MM.1S (cell line): Measurements from ENCODE around the gene COL2A1.

Source experiments
- DNase-seq: peaks from one replicate; pipeline ENCODE4 v3.0.0-alpha.2; 2015
- H2AFZ ChIP-seq: fragments of 300-600 bp; sonication (generic); 2 replicates; pipeline ENCODE4 v1.6.0; 2016; ENCODE audit warnings: antibody characterized with exemption, low read length
- H3F3A ChIP-seq: fragments of 300-600 bp; sonication (generic); 2 replicates; pipeline ENCODE4 v1.6.1; 2016; ENCODE audit warnings: mild to moderate bottlenecking, antibody characterized with exemption, low read length, moderate library complexity, mixed read lengths; ENCODE audit not compliant: insufficient read depth
- H3K27ac ChIP-seq: fragments of 300-600 bp; sonication (generic); 2 replicates; pipeline ENCODE4 v1.5.1; 2016; ENCODE audit warnings: mild to moderate bottlenecking, low read length
- H3K27me3 ChIP-seq: fragments of 300-600 bp; sonication (generic); replicated peaks from 2 replicates; pipeline ENCODE4 v1.6.0; 2016; ENCODE audit warnings: low read length; ENCODE audit not compliant: insufficient read depth
- H3K36me3 ChIP-seq: fragments of 300-600 bp; sonication (generic); replicated peaks from 2 replicates; pipeline ENCODE4 v1.6.1; 2016; ENCODE audit warnings: mild to moderate bottlenecking, low read length, mixed read lengths; ENCODE audit not compliant: insufficient read depth
- H3K4me1 ChIP-seq: fragments of 300-600 bp; sonication (generic); 2 replicates; pipeline ENCODE4 v1.6.1; 2016; ENCODE audit warnings: low read length, mixed read lengths
- H3K4me2 ChIP-seq: fragments of 300-600 bp; sonication (generic); 2 replicates; pipeline ENCODE4 v1.6.0; 2016; ENCODE audit warnings: low read depth, low read length
- H3K4me3 ChIP-seq: fragments of 300-600 bp; sonication (generic); 2 replicates; pipeline ENCODE4 v1.5.1; 2016; ENCODE audit warnings: low read length, mixed read lengths
- H3K79me2 ChIP-seq: fragments of 300-600 bp; sonication (generic); 2 replicates; pipeline ENCODE4 v1.6.1; 2016; ENCODE audit warnings: mixed run types, low read length, mixed read lengths
- H3K9ac ChIP-seq: fragments of 300-600 bp; sonication (generic); 2 replicates; pipeline ENCODE4 v1.6.1; 2016; ENCODE audit warnings: low read length, mixed read lengths
- H3K9me2 ChIP-seq: fragments of 300-600 bp; sonication (generic); replicated peaks from 2 replicates; pipeline ENCODE4 v1.6.1; 2016; ENCODE audit warnings: mild to moderate bottlenecking, low read length, mixed read lengths; ENCODE audit not compliant: insufficient read depth
- H3K9me3 ChIP-seq: fragments of 300-600 bp; sonication (generic); replicated peaks from 2 replicates; pipeline ENCODE4 v1.6.1; 2016; ENCODE audit warnings: mild to moderate bottlenecking, low read length, mixed read lengths; ENCODE audit not compliant: insufficient read depth
- H4K20me1 ChIP-seq: fragments of 300-600 bp; sonication (generic); 2 replicates; pipeline ENCODE4 v1.6.1; 2016; ENCODE audit warnings: mild to moderate bottlenecking, low read length, moderate library complexity, mixed read lengths; ENCODE audit not compliant: insufficient read depth
- EZH2 ChIP-seq: fragments of 300-600 bp; sonication (generic); optimal IDR thresholded peaks from 2 replicates; pipeline ENCODE3; 2017; ENCODE audit warnings: low read depth, mild to moderate bottlenecking, antibody characterized with exemption, low read length, mixed read lengths
- EZH2phosphoT487 ChIP-seq: fragments of 300-600 bp; sonication (generic); IDR thresholded peaks from 2 replicates; pipeline ENCODE4 v1.6.1; 2018; ENCODE audit warnings: antibody characterized with exemption, low read length
- TF ChIP-seq, protein P1 (sequence below): fragments of 300-600 bp; sonication (generic); IDR thresholded peaks from 2 replicates; pipeline ENCODE4 v1.5.1; 2016; ENCODE audit warnings: antibody characterized with exemption, low read length, mixed read lengths

The COL2A1 gene

DNA sequence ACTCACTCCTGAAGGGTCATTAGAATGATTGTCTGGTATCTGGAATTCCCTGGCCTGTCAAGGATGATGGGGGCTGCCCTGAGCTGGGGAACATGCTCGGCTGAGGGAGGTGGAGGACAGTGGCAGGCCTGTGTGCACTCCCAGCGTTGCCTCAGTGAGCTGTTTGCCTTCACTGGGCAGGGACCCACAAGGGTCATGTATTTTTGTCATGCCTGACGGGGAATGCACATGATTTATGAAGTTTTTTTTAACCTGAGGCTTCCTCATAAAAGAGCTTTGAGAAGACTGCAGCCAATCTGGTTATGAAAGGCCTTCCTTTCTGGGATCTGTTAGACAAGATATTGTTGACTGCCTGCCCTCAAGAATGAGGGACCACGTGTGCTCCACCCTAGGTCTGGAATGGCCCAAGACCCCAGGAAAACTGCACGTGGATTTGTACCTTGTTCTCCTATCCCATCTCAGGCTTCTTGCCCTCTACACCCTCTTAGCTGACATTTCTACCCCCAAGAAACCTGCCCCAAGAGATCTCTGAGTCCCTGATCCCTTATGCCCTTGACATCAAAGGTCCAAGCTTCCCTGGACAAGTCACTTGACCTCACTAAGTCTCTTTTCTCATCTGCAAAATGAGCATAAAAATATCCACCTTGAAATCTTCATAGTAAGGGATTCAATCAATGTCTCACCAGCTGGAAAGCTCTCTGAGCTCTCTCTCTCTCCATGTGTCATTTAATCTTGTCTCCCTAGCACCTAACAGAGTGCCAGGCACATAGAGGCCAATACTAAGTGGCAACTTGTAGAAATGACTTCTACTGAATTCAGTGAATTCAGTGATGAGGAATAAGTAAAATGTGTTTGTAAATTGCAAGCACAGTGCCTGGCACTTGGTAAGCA lies 24.5 kb upstream of the COL2A1 start:
- H3F3A ChIP-seq, result no peaks in the 10 kb centered on the region
- H3K36me3 ChIP-seq, result no peaks in the 10 kb centered on the region
- no peaks in the 10 kb centered on the region for H3K9me3 ChIP-seq
- no peak for TF ChIP-seq EZH2phosphoT487
- TF ChIP-seq, protein P1, sequence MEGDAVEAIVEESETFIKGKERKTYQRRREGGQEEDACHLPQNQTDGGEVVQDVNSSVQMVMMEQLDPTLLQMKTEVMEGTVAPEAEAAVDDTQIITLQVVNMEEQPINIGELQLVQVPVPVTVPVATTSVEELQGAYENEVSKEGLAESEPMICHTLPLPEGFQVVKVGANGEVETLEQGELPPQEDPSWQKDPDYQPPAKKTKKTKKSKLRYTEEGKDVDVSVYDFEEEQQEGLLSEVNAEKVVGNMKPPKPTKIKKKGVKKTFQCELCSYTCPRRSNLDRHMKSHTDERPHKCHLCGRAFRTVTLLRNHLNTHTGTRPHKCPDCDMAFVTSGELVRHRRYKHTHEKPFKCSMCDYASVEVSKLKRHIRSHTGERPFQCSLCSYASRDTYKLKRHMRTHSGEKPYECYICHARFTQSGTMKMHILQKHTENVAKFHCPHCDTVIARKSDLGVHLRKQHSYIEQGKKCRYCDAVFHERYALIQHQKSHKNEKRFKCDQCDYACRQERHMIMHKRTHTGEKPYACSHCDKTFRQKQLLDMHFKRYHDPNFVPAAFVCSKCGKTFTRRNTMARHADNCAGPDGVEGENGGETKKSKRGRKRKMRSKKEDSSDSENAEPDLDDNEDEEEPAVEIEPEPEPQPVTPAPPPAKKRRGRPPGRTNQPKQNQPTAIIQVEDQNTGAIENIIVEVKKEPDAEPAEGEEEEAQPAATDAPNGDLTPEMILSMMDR, result no peak
- TF ChIP-seq EZH2, result no peak
- H3K27ac ChIP-seq, result no peak overlapping the region
- no peak overlapping the region for H3K9ac ChIP-seq
- no peaks in the 10 kb centered on the region for H3K79me2 ChIP-seq
- no peak for DNase-seq
- H4K20me1 ChIP-seq, result no peaks in the 10 kb centered on the region
- no peak overlapping the region for H2AFZ ChIP-seq
- no peak overlapping the region for H3K4me3 ChIP-seq
- no peak overlapping the region for H3K4me2 ChIP-seq
- no peaks in the 10 kb centered on the region for H3K9me2 ChIP-seq
- no peaks in the 10 kb centered on the region for H3K27me3 ChIP-seq
- H3K4me1 ChIP-seq, result no peaks in the 10 kb centered on the region

DNA sequence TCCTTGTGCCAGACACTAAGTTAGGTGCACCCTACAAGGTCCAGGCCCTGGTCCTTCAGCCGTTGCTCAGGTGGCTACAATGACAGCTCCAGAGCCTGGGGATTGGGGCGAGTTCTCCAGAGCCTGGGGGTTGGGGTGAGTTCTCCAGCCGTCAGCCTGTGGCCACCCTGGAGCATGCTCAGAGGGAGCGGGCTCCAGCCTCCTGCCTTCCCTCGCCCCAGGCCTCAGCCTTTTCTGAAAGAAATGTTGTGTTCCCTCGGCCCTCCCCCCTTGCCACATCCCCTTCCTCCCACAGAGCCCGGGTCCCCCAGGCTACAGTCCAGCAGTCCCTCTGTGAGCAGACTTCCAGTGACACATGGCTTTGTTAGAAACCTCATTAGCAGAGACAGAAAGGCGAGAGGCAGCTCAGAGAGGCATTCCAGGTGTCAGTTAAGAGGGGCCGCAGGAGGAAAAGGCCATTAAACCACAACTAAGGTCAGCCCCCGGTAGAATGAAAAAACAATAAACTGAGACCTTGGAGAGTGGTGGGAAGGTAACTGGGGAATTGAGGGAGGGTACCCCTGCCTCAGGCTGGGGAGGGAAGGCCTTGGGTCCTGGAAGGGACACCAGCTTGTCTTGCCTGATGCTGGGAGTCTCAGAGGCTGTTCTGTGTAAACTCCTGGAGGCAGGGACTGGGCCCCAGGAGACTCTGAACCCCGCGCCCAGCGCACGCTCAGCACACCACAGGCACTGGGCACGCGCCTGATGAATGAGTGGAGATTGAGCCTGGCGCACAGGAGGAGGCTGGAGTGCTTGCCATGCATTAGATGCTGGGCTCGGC lies 23.1 kb upstream of the COL2A1 start:
- no peak overlapping the region for H3K4me3 ChIP-seq
- TF ChIP-seq, protein P1, result no peak
- no peak for TF ChIP-seq EZH2
- TF ChIP-seq EZH2phosphoT487, result no peak
- H3K79me2 ChIP-seq, result no peaks in the 10 kb centered on the region
- no peaks in the 10 kb centered on the region for H3F3A ChIP-seq
- H3K9me3 ChIP-seq, result no peaks in the 10 kb centered on the region
- no peaks in the 10 kb centered on the region for H3K27me3 ChIP-seq
- H3K9ac ChIP-seq, result no peak overlapping the region
- no peak overlapping the region for H3K27ac ChIP-seq
- H3K36me3 ChIP-seq, result no peaks in the 10 kb centered on the region
- H3K9me2 ChIP-seq, result no peaks in the 10 kb centered on the region
- DNase-seq, result no peak
- no peak overlapping the region for H2AFZ ChIP-seq
- no peak overlapping the region for H3K4me2 ChIP-seq
- no peaks in the 10 kb centered on the region for H4K20me1 ChIP-seq
- no peaks in the 10 kb centered on the region for H3K4me1 ChIP-seq

DNA sequence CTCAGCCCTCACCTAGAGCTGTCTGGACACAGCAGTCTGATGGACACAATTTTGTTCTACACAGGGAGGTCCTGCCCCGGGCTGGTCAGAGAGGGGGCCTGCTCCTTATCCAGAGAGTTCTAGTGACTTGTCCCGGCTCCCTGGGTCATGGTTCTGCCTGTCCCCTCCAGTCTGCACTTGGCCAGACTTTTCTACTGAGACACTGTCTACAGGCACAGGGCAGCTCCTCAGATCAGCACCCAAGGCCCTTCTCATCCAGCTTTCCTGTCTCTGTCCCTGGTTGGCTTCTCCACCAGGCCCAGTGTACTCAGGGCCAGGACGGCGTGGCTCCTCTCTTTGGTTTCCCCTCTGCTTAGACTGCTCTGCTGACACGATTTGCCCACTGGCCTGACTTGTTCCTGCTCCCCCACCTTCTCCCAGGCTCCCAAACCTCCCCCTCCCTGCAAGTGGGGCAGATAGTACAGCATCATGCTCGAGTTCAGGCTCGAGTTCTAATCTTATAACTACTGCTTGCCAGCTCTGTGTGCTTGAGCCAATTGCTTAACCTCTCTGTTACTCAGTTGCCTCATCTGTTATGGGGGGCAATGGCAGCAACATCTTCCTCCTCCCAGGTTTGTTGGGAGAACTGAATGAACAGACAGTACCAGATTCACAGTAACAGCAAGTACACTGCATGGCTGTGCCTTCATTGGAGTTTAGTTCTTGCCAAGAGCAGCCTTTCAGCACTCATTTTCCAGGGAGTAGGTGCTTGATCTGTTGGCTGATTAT lies 22.0 kb upstream of the COL2A1 start:
- TF ChIP-seq EZH2 (no peak), EZH2phosphoT487 (no peak)
- TF ChIP-seq, protein P1, result no peak
- H3F3A ChIP-seq, result no peaks in the 10 kb centered on the region
- H3K9me3 ChIP-seq, result no peaks in the 10 kb centered on the region
- no peak overlapping the region for H3K27ac ChIP-seq
- H2AFZ ChIP-seq, result no peak overlapping the region
- no peak for DNase-seq
- no peak overlapping the region for H3K4me2 ChIP-seq
- H3K27me3 ChIP-seq, result no peaks in the 10 kb centered on the region
- H3K4me1 ChIP-seq, result no peaks in the 10 kb centered on the region
- H3K36me3 ChIP-seq, result no peaks in the 10 kb centered on the region
- H3K9ac ChIP-seq, result no peak overlapping the region
- H3K4me3 ChIP-seq, result no peak overlapping the region
- H4K20me1 ChIP-seq, result no peaks in the 10 kb centered on the region
- H3K79me2 ChIP-seq, result no peaks in the 10 kb centered on the region
- no peaks in the 10 kb centered on the region for H3K9me2 ChIP-seq
